Putamen (tissue), 1 donor: ENCODE data around the gene RALGAPB.
"Not testable (repeated sequence)": the region's sequence is repeated elsewhere in the genome, so short reads cannot be mapped to it uniquely, and the experiment has no call there.

Experiments
- DNase-seq: peaks from one replicate; pipeline ENCODE4 v3.0.0-alpha.2; 2016; ENCODE audit warnings: low spot score

The RALGAPB gene

DNA sequence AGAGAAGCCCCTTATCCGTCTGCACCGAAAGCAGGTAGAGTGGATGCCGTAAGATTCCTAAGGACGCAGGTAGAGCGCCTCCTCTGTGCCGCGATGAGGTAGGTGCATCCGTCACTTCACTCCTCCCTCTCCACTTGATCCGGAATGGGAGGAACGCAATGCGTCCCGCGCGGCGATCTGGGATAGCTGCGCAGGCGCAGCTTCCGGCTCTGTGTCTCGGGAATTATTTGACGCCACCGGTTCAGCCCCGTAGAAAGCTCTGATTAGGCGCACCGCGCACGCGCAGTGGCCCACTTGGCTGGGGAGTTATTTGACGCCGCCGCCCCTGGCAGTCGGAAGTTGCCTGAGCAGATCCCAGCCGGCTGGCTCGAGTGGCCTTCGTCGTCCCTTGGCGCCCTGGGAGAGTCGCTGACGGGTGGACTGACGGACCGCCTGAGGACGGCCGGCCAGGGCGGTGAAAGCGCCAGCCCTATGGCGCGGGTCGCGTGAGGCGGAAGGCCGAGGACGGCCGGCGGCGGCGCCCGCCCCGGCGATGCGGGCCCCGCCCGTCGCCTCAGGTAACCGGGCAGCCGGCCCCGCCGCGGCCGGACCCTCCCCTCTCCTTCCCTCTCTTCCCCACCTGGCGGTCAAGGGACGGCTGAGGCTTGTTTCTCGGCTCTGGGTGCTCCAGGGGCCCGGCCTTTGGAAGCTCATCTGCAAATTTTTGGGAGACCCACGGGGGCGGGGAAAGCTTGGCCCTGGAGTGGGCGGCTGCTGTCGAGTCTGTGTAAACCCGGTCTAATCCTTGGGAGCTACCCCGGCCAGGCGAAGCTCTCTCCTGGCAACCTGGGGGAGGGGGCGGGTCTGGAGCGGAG lies at the start of gene RALGAPB:
Gene RALGAPB, plus strand, starts transcription at position 331 of the 854 bp plus-strand sequence. CDS start 15,590 bp downstream, outside the sequence.
- peak; percentile 98 for DNase-seq

DNA sequence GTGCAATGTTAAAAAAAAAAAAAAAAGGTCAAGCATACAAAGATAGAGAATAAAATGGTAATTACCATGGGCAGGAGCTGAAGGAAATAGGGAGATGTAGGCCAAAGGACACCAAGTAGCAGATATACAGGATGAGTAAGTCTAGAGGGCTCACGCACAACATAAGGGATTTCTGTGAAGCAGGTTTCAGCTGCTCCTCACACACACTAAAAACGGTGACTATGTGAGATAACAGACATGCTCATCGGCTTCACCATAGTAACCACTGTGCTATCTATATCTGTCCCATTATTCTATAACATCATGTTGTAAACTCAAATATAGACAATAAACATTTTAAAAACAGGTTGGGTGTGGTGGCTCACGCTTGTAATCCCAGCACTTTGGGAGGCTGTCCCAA lies 49.1 kb upstream of the RALGAPB start:
- no peak for DNase-seq

DNA sequence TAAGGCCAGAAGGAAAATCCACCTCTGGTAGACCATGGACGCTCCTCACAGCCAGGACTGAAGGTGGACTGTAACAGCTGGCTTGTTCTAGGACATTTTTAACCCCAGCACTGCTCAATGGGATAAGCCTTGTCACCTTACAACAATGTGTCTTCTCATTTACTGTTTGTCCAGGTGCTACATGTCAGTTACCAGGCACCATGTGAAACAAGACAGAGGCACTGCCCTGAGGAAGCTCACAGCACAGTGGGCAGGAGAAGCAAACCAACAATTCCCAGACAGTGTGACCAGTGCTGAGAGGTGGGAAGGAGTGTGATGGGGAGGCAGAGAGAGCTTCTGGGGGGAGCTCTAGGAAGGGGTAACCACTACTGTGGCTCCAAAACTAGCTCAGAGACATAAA lies 48.2 kb upstream of the RALGAPB start:
- DNase-seq: no peak

DNA sequence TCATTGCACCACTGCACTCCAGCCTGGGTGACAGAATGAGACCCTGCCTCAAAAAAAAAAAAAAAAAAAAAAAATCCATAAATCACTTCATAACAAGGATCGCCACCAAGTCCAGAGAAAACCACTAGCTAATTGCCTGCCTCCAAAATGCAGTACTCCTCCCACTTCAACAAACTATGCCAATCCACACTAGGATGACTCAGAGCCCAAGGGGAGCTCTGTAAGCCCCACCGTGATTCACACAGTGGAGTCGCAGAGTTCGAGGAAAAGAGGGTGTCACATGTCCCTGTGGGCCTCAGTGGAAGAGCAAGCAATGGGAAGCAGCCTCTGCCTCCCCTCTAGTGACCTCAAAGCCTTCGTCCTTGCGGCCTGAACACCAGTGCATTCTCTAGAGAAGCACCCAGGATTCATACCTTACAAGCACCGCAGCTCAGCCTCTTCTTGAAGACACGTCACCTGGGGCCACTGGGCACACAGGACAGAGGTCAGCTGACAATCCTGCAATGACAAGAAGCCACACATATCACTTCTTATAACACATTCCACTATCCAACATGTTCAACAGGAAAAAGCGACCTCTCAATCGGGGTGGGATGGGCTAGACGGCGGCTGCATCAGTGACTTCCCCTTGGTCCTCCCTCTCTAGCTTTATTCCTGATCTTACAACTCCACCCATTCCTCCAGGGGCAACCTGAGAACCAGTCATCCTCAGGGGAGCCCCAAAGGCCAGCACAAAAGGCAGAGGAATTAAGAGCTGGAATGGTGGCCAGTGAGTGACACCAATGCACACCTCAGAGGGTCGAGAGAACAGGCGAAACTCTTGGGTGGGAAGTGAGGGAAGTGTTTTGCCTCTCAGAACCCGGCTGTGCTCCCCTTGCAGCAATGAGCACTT lies 46.4 kb upstream of the RALGAPB start:
- DNase-seq: no peak

DNA sequence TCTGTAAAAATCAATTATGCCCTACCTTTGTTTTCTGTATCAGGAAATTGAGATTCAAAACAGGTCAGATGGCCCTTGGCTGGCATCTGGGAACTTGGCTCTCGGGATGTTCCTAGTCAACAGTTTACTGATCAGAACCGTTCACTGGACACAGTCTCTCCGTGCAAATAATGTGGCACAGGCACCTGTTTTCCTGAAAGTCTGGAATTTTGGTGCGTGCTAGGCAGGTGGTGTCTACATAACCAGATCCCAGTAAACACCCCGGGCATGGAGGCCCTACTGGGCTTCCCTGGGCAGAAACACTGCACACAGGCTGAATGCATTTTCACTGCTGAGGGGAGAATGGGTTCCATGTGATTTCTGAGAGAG lies 45.0 kb upstream of the RALGAPB start:
- no peak for DNase-seq

DNA sequence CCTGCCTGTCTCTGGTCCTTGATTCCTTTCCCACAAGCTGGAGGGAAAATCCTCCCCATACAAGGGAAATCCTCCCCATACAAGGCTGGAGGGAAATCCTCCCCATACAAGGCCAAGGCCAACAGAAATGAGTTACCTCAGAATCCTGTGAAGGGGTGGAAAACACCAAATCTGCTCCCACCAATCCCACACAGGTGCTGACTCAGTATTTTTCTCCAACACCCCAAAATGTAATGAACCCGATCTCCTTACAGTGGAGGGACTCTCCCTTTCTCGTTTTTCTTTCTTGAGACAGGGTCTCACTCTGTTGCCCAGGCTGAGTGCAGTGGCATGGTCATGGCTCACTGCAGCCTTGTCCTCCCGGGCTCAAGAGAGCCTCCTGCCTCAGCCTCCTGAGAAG lies 43.8 kb upstream of the RALGAPB start:
- DNase-seq: no peak

DNA sequence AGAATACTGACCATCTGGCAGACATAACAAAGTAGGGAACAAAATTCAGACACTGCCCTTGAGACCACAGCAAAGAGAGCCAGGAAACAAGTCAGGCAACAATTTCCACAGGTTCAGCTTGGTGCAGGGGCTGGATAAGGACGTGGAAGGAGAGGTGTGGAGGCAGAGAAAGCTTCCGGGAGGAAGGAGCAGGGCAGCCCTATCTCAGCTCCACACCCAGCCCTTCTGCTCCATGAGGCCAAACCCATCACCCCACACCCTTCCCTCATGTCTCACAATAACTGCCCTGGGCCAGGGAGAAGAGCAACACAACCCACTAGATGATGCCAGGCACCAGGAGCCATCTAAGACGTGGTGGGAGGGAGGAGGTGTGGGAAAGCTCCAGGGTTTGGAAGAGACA lies 43.3 kb upstream of the RALGAPB start:
- DNase-seq: no peak

DNA sequence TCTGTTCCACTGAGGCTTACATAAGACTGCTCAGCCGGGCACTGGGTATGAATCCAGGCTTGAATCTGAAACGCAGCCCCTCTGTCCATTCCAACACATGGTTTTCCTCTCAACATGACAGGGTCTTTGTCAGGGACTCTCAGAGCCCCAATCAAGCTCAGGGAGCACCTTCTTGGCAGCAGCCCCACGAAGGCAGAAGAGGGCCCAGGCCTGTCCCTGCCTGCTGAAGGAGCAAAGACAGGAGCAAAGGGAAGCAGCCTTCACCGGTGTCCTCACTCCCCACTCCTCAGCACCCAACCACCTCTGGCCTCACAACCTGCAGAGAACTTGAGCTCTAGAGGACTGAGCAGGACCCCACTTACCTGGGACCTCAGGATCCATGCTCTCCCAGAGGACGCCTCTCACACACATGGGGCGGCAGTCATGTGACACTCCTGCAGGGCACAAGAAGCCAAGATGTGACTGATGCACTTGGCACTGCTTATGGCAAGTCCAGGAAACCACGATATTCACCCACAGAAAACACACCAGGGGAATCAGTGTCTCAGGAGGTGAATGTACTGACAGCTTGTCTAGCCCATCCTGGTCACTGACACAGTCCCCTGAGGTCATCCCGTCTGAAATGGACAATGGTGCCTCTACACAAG lies 41.8 kb upstream of the RALGAPB start:
- DNase-seq: no peak

DNA sequence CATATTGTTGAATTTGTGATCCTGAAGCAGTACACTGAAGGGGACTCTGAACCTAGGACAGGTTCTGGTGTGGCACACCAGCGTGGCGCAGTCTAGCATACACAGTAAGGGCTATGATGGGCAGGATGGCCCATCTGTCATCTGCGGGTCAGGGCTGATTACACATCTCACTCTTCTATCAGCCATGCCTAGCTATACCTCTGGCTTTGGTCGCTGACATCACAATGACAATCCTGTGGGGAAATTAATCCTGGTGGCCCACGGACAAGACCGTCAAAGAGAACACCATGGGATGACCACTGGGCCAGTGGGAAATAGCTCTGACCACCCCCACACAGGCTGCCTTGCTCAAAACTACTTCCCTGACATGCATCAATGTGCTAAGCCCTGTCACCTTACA lies 40.4 kb upstream of the RALGAPB start:
- DNase-seq: no peak

DNA sequence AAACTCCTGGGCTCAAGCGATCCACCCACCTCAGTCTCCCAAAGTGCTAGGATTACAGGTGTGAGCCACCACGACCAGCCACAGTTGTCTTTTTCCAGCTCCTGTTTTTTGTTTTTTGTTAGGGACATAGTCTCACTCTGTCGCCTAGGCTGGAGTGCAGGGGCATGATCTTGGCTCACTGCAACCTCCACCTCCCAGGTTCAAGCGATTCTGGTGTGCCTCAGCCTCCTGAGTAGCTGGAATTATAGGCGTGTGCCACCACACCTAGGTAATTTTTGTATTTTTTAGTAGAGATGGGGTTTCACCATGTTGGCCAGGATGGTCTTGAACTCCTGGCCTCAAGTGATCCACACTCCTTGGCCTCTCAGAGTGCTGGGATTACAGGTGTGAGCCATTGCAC lies 39.8 kb upstream of the RALGAPB start:
- DNase-seq: not testable (repeated sequence)

DNA sequence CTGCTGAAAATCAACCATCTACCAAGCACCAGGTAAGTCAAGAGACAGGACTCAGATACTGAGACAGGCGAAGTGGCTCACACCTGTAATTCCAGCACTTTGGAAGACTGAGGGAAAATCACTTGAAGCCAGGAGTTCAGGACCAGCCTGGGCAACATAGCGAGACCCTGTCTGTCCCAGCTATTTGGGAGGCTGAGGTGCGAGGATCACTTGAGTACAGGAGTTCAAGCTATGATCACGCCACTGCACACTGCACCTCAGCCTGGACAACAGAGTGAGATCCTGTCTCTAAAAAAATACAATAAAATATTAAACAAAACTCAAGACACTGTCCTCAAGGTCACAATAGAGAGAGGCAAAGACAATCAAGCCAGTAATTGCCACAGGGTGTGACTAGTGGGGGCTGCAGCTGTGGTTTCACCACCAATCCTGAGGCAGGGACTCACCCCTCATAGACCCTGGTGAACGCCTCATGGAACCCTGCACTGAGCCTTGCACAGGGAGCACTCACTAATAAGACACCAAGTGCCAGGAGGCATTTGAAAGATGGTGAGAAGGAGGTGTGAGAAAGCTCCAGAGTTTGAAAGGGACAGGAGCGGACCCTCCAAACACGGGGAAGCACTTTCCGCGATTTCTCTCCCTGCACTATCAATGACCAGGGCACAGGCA lies 39.2 kb upstream of the RALGAPB start:
- no peak for DNase-seq

DNA sequence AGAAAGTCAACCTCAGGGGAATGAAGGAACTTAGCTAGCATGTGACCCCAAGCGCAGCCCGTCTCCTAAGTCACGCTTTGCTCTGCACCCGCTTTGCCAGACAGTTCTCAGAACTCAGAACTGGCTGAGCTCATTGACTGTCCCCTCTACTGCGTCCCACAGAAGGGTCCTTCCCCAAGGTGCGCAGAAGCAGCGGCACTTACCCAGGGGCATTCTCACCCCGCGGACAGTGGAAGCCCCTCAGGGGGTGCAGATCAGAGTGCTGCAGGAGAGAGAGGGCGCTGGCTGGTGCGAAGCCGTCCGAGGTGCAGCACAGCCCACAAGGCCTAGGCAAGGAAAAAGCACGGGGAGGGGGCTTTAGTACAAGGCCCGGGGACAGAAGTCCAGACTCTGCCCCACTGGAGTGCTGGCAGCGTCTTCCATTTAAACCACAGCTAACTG lies 38.3 kb upstream of the RALGAPB start:
- DNase-seq: no peak

DNA sequence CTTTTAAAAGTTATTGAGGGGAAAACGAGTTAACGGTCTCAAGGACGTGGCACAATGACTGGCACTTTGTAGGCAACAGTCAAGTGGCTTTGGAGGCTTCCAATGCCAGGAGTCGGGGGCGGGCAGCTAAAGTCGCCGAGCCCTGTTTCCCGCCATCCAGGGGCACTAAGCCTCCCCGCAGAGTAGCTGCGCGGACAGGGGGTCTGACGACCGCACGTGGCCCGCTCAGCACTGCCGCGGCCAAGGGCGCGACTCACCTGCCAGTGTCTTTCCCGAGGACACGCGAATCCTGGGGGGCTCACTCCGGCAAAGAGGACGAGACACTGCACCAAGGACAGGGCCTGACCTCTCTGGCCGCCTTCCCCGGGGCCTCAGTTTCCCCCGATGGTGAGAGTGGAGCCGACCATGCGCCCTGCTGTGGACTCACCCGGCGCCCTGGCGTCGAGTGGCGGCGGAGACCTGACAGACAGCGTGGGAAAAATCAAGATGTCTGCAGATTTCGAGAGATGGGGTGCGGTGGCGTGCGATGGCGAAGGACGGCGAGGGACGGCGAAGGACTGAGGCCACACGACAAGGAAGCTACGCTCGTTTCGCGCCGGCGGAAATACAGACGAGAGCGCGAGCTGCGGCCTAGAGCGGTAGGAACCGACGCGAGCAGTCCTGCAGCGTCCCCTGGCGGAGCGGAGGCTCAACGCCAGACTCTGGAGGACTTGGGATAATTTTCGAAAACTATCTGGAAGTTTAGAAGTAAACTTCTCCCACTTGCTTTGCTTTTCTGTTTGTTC lies 37.7 kb upstream of the RALGAPB start, which contains the start of gene SNHG17:
Gene SNHG17, minus strand, starts transcription at position 559 of the 785 bp plus-strand sequence.
- peak; percentile 89 for DNase-seq

DNA sequence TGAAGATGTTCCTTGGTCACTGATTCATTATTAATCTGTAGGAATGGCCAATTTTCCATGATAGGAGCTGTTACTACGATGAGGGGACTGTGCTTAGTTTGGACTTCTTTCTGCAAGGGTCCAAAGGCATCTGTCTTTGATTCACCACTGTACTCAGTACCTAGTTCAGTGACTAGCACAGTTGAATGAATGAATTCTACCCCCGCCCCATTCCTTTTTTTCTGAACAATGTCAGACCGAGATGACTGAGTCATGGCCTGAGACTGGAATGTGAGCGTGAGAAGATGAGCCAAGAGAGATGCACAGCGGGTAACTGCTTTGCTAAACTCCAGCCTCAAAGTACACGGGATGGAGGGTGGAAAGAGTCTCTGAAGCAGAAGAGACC lies 37.1 kb upstream of the RALGAPB start:
- no peak for DNase-seq

DNA sequence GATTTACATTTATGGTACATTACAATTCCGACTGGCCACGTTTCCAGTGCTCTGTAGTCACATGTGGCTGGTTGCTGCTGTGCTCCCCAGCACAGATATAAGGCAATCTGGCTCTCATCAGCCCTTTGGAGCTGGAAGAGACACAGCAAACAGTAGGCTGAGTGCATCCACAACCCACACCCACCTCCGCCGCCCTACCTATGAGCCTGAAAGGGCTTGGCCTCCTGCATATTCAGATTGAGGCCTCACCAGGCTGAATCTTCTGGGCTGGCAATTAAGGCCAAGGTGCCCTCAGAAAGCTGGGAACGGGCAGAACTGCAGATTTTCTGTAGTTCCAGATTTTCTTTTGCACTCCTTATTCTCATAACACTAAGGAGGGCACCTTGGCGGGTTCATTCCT lies 34.8 kb upstream of the RALGAPB start:
- DNase-seq: no peak

DNA sequence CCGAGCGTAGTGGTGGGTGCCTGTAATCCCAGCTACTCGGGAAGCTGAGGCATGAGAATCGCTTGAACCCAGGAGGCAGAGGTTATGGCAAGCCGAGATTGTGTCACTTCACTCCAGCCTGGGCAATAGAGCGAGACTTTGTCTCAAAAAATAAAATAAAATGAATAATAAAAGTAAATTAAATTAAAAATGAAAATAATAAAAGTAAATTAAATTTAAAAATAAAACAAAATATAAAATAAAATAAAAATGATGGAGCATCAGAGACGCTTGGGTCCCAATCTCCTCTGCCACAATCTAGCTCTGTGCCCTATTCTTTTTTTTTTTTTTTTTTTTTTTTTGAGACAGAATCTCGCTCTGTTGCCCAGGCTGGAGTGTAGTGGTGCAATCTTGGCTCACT lies 31.5 kb upstream of the RALGAPB start:
- DNase-seq: not testable (repeated sequence)

DNA sequence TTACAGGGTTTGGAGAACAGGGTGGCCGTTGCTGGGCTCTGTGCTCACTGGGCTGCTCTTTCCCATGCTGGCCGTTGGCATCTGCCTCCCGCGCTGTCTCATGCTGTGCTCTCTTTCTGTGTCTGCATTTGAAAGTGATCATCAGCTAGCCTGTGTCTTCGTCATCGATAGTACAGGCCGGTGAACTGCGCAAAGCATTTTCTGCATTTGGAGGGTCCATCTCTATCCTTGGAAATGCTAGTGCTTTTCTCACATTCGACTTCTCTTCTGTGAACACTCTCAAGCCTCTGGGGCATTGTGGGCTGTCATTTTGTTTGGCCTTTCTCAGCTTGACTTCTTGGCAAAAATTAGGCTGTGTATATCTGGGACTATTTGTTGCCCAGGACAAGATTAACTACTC lies 30.7 kb upstream of the RALGAPB start:
- DNase-seq: no peak

DNA sequence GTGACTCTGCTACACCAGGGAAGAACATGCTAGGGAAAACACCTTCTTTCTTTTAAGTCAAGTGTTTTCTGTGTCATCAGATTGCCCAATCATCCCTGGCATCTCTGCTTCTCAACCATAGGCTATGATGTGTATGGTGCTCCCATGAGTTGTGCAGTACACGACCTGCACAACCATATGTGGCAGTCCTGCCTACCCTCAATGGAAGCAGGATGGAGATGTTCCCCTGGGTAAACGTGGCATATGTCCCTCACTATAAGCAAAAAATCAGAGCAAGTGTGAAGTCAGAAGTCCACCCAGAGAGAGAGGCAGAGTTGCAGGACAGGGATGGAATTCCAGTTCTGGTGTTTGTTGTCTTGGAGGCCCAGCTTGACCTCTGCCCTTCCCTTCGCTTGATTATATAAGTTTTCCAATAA lies 27.3 kb upstream of the RALGAPB start:
- DNase-seq: no peak

DNA sequence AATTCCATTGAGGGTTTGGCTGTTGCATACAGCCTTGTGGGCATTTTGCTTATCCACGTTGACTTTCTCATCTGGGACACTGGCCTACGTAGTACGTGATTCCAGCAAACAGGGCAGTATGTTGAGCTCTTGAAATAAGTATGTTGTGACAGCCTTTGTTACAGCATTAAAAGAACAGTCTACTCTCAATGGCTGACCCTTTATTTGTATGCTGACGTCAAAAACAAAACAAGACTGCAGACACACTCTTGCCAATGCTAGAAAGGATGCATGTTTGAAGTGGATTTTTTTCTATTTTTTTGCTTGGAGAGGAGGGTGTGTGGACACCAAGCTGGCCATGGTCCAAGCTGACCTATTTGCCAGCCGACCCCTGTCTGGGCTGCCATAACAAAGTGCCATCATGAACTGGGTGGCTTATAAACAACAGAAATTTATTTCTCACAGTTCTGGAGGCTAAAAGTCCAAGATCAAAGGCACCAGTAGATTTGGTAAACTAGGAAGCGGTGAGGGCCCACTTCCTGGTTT lies 26.7 kb upstream of the RALGAPB start:
- no peak for DNase-seq

DNA sequence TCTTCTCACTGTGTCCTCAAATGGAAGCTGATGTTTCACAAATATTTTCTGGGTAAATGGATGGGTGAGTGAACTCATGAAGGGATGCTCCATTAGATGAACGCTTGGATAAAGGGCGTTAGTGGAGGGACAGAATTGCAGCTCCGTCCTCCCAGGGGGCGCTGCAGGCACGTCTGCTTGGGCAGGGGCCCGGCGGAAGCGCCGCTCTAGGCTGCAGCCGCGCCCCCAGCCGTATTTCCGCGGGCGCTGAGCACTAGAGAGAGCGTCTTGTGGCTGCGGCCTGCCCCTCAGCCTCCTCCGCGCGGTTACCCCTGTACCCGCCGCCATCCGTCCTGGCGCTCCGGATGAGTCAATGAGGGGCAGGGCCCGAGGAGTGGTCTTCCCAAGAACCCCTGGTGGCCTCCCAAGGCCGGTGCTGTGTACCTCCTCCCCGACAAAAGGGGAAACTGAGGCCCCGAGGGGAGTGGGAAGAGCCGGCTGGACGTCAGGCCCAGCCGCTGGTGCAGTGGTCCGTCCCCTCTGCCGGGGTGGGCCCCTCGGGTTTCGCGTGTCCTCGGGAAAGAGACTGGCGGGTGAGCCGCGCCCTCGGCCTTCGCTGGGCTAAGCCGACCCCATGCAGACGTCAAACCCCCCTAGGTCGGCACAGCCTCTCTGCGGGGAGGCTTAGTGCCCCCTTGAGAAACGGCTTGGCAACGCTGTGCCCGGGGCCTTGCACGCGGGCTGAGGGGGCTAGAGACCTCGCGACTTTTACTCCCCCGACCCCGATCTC lies 26.0 kb upstream of the RALGAPB start:
- peak; percentile 90 for DNase-seq
